Ishikawa (cell line): ENCODE measurements around the gene CHST11.

Experiments used
- CEBPB ChIP-seq: IDR thresholded peaks from 2 replicates; pipeline ENCODE4 v1.6.1; 2012
- CREB1 ChIP-seq: IDR thresholded peaks from 2 replicates; pipeline ENCODE4 v1.6.1; 2012; ENCODE audit warnings: low read depth
- EGR1 ChIP-seq: IDR thresholded peaks from 2 replicates; pipeline ENCODE4 v1.6.1; 2012
- EP300 ChIP-seq: IDR thresholded peaks from 2 replicates; pipeline ENCODE4 v1.6.1; 2012; ENCODE audit warnings: borderline replicate concordance
- MAX ChIP-seq: IDR thresholded peaks from 2 replicates; pipeline ENCODE4 v1.6.1; 2012
- NFIC ChIP-seq: IDR thresholded peaks from 2 replicates; pipeline ENCODE4 v1.6.1; 2012
- RAD21 ChIP-seq: IDR thresholded peaks from 2 replicates; pipeline ENCODE4 v1.6.1; 2012; ENCODE audit warnings: low read depth
- TAF1 ChIP-seq: IDR thresholded peaks from 2 replicates; pipeline ENCODE4 v1.6.1; 2012; ENCODE audit warnings: low read depth, mild to moderate bottlenecking
- TCF12 ChIP-seq: IDR thresholded peaks from 2 replicates; pipeline ENCODE4 v1.6.1; 2012; ENCODE audit warnings: low read depth
- TEAD4 ChIP-seq: IDR thresholded peaks from 2 replicates; pipeline ENCODE4 v1.6.1; 2012
- USF1 ChIP-seq: IDR thresholded peaks from 2 replicates; pipeline ENCODE4 v1.6.1; 2012
- YY1 ChIP-seq: IDR thresholded peaks from 2 replicates; pipeline ENCODE4 v1.6.1; 2012; ENCODE audit warnings: low read depth
- ZBTB7A ChIP-seq: IDR thresholded peaks from 2 replicates; pipeline ENCODE4 v1.6.1; 2012; ENCODE audit warnings: low read depth
- TF ChIP-seq, protein P1 (sequence below): IDR thresholded peaks from 2 replicates; pipeline ENCODE4 v1.6.1; 2012; ENCODE audit warnings: low read depth, mild to moderate bottlenecking

DNA sequence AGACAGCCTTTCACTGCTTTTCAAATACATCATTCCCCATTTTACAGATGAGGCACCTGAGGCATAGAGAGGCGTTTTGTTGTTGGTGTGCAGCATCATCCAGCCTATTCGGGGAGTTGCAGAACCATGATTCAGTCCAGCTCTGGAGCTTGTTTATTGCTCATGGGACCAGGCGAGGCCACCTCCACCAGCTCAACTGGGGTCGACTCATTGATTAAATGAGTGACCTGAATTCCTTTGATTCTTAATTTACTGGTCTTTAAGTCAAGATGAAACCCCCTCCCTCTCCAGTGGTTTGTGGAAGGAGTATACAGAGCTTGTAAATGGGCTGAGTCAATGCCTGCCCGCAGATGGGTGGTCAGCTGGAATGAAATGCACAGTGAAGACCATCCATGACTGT, 161.9 kb downstream of the CHST11 start:
- TF ChIP-seq, protein P1, sequence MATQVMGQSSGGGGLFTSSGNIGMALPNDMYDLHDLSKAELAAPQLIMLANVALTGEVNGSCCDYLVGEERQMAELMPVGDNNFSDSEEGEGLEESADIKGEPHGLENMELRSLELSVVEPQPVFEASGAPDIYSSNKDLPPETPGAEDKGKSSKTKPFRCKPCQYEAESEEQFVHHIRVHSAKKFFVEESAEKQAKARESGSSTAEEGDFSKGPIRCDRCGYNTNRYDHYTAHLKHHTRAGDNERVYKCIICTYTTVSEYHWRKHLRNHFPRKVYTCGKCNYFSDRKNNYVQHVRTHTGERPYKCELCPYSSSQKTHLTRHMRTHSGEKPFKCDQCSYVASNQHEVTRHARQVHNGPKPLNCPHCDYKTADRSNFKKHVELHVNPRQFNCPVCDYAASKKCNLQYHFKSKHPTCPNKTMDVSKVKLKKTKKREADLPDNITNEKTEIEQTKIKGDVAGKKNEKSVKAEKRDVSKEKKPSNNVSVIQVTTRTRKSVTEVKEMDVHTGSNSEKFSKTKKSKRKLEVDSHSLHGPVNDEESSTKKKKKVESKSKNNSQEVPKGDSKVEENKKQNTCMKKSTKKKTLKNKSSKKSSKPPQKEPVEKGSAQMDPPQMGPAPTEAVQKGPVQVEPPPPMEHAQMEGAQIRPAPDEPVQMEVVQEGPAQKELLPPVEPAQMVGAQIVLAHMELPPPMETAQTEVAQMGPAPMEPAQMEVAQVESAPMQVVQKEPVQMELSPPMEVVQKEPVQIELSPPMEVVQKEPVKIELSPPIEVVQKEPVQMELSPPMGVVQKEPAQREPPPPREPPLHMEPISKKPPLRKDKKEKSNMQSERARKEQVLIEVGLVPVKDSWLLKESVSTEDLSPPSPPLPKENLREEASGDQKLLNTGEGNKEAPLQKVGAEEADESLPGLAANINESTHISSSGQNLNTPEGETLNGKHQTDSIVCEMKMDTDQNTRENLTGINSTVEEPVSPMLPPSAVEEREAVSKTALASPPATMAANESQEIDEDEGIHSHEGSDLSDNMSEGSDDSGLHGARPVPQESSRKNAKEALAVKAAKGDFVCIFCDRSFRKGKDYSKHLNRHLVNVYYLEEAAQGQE: no peak
- TF ChIP-seq MAX: no peak
- TF ChIP-seq EP300: no peak
- TF ChIP-seq USF1: no peak
- TF ChIP-seq RAD21: no peak
- no peak for TF ChIP-seq CEBPB
- TF ChIP-seq TAF1: no peak
- TF ChIP-seq EGR1: no peak
- no peak for TF ChIP-seq YY1
- TF ChIP-seq ZBTB7A: no peak
- TF ChIP-seq TEAD4: no peak
- no peak for TF ChIP-seq CREB1
- no peak for TF ChIP-seq TCF12
- no peak for TF ChIP-seq NFIC
